H1 (cell line): Measurements from ENCODE around the gene NCAPG2. TPM values are rescaled to one million over a fixed set of nuclear protein-coding genes. Genes with fewer than 3 reads are reported as not detected.

Source experiments
- CHD1 ChIP-seq: IDR thresholded peaks from 2 replicates; pipeline ENCODE4 v1.6.1; 2012; ENCODE audit warnings: low read depth, low read length, improper control_type of control experiment
- polyA plus RNA-seq, 7 experiments: library from polyadenylated mRNA; depleted of rRNA in 3 of 7; stranded (reverse) in 5 of 7; unstranded in 2 of 7; fragments of >200 nt in 5 of 7; fragments of 200-250 nt in 2 of 7; gene quantifications; 1 replicate in 5 of 7; 2 replicates in 1 of 7; 4 replicates in 1 of 7; pipeline versions ENCODE4 v1.2.1 to v1.2.3, GENCODE V29; 2011 to 2013; ENCODE audit warnings: missing spikeins in 2 of 7, mixed read lengths in 2 of 7
- total RNA-seq: library from RNA; stranded (reverse); fragmentation: NEBNext Ultra II Directional; extraction: Animal tissue kit (Norgen Biotek cat#: 25700); gene quantifications from 2 replicates; pipeline ENCODE4 v1.2.1, GENCODE V29; 2021
- TF ChIP-seq, protein P1 (sequence below): fragments of 300-600 bp; sonication (generic); IDR thresholded peaks from 2 replicates; pipeline ENCODE4 v1.7.1; 2012; ENCODE audit warnings: low read length, moderate library complexity, mild to moderate bottlenecking, inconsistent platforms; ENCODE audit not compliant: insufficient replicate concordance

The NCAPG2 gene
- total and polyA plus RNA-seq, 2 of the 8 experiments (the other 6 are each of a cell fraction or from before 2014, with no cell fraction given), result 49.9 to 119 TPM

DNA sequence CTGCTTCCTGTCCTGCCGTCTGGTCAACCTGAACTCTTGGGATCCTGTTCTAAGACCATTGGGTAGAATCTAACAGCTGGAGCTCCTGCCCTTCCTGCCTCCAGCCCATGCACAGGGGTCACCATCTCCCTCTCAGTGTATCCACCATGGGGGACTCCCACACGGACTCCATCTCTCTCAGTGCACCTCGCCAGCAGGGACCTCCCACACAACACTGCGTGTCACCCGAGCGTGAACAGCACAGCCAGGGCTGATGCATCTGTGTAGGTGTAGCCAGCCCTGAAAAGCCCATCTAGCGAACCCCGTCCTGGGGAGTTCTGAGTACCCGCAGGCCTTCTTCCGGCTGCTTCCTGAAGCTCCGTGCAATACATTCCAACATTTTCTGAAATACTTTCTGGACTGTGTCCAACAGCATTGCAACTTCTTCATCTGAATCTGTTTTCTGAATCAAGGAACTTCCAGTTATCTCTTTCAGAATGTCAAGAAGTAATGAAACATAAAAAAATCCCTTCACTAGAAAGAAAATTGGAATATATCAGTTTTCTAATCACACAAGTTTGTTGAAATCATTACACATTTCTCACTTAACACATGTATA lies 52.5 kb downstream of the NCAPG2 start (continued):
- TF ChIP-seq, protein P1, sequence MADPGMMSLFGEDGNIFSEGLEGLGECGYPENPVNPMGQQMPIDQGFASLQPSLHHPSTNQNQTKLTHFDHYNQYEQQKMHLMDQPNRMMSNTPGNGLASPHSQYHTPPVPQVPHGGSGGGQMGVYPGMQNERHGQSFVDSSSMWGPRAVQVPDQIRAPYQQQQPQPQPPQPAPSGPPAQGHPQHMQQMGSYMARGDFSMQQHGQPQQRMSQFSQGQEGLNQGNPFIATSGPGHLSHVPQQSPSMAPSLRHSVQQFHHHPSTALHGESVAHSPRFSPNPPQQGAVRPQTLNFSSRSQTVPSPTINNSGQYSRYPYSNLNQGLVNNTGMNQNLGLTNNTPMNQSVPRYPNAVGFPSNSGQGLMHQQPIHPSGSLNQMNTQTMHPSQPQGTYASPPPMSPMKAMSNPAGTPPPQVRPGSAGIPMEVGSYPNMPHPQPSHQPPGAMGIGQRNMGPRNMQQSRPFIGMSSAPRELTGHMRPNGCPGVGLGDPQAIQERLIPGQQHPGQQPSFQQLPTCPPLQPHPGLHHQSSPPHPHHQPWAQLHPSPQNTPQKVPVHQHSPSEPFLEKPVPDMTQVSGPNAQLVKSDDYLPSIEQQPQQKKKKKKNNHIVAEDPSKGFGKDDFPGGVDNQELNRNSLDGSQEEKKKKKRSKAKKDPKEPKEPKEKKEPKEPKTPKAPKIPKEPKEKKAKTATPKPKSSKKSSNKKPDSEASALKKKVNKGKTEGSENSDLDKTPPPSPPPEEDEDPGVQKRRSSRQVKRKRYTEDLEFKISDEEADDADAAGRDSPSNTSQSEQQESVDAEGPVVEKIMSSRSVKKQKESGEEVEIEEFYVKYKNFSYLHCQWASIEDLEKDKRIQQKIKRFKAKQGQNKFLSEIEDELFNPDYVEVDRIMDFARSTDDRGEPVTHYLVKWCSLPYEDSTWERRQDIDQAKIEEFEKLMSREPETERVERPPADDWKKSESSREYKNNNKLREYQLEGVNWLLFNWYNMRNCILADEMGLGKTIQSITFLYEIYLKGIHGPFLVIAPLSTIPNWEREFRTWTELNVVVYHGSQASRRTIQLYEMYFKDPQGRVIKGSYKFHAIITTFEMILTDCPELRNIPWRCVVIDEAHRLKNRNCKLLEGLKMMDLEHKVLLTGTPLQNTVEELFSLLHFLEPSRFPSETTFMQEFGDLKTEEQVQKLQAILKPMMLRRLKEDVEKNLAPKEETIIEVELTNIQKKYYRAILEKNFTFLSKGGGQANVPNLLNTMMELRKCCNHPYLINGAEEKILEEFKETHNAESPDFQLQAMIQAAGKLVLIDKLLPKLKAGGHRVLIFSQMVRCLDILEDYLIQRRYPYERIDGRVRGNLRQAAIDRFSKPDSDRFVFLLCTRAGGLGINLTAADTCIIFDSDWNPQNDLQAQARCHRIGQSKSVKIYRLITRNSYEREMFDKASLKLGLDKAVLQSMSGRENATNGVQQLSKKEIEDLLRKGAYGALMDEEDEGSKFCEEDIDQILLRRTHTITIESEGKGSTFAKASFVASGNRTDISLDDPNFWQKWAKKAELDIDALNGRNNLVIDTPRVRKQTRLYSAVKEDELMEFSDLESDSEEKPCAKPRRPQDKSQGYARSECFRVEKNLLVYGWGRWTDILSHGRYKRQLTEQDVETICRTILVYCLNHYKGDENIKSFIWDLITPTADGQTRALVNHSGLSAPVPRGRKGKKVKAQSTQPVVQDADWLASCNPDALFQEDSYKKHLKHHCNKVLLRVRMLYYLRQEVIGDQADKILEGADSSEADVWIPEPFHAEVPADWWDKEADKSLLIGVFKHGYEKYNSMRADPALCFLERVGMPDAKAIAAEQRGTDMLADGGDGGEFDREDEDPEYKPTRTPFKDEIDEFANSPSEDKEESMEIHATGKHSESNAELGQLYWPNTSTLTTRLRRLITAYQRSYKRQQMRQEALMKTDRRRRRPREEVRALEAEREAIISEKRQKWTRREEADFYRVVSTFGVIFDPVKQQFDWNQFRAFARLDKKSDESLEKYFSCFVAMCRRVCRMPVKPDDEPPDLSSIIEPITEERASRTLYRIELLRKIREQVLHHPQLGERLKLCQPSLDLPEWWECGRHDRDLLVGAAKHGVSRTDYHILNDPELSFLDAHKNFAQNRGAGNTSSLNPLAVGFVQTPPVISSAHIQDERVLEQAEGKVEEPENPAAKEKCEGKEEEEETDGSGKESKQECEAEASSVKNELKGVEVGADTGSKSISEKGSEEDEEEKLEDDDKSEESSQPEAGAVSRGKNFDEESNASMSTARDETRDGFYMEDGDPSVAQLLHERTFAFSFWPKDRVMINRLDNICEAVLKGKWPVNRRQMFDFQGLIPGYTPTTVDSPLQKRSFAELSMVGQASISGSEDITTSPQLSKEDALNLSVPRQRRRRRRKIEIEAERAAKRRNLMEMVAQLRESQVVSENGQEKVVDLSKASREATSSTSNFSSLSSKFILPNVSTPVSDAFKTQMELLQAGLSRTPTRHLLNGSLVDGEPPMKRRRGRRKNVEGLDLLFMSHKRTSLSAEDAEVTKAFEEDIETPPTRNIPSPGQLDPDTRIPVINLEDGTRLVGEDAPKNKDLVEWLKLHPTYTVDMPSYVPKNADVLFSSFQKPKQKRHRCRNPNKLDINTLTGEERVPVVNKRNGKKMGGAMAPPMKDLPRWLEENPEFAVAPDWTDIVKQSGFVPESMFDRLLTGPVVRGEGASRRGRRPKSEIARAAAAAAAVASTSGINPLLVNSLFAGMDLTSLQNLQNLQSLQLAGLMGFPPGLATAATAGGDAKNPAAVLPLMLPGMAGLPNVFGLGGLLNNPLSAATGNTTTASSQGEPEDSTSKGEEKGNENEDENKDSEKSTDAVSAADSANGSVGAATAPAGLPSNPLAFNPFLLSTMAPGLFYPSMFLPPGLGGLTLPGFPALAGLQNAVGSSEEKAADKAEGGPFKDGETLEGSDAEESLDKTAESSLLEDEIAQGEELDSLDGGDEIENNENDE, result no peak
- TF ChIP-seq CHD1, result no peak
- TF ChIP-seq, all 59 proteins: peak for 0
